ENCODE results near the gene ARVCF. TPM values are rescaled to one million over a fixed set of nuclear protein-coding genes. Genes with fewer than 3 reads are reported as not detected.

Gene ARVCF
- total RNA-seq, 1 donor from 2014 or later, result 4.1 TPM

- intact Hi-C loops (cut with micrococcal nuclease), result no loop called here
- DNase-seq, result no peak
- H3K4me3 Mint-ChIP-seq, result no peak overlapping the region
- no peak overlapping the region for H3K27ac Mint-ChIP-seq
- peaks cover 7% of the 10 kb centered on the region for H3K4me1 Mint-ChIP-seq
- H3K9me3 Mint-ChIP-seq, result no peaks in the 10 kb centered on the region
- peaks cover 7% of the 10 kb centered on the region for H3K36me3 Mint-ChIP-seq (ENCODE audit: low read depth)
- no peaks in the 10 kb centered on the region for H3K27me3 Mint-ChIP-seq
Observed at GRCh38 chr22:20031732-20032406, 15.2 kb upstream of the ARVCF start.

GRCh38 chr22:20029550-20030225 is 13.1 kb upstream of the ARVCF start:
- H3K9me3 Mint-ChIP-seq, result no peaks in the 10 kb centered on the region
- H3K27me3 Mint-ChIP-seq, result no peaks in the 10 kb centered on the region
- no peak for DNase-seq
- no peak overlapping the region for H3K4me3 Mint-ChIP-seq
- intact Hi-C loops (cut with micrococcal nuclease), result no loop called here
- peaks cover 10% of the 10 kb centered on the region for H3K4me1 Mint-ChIP-seq
- H3K27ac Mint-ChIP-seq, result no peak overlapping the region
- H3K36me3 Mint-ChIP-seq (ENCODE audit: low read depth), result peaks cover 5% of the 10 kb centered on the region

- no peak for DNase-seq
- Mint-ChIP-seq H3K27ac (no peak overlapping the region), H3K9me3 (no peaks in the 10 kb centered on the region), H3K4me3 (no peak overlapping the region), H3K27me3 (no peaks in the 10 kb centered on the region), H3K4me1 (peaks cover 10% of the 10 kb centered on the region), H3K36me3 (ENCODE audit: low read depth) (peaks cover 3% of the 10 kb centered on the region)
- intact Hi-C loops (cut with micrococcal nuclease), result loop anchor here (1.0 kb wide), 1 partner anchor 59 kb away; no protein-coding TSS in a partner anchor
Observed at GRCh38 chr22:20028855-20029549, 12.4 kb upstream of the ARVCF start.

- Mint-ChIP-seq H3K36me3 (ENCODE audit: low read depth) (peaks cover 6% of the 10 kb centered on the region), H3K9me3 (no peaks in the 10 kb centered on the region), H3K4me3 (no peak overlapping the region), H3K4me1 (peaks cover 13% of the 10 kb centered on the region), H3K27ac (no peak overlapping the region), H3K27me3 (no peaks in the 10 kb centered on the region)
- DNase-seq, result no peak
- intact Hi-C loops (cut with micrococcal nuclease), result loop anchor here (1.0 kb wide), 1 partner anchor 58 kb away; no protein-coding TSS in a partner anchor
Observed at GRCh38 chr22:20027966-20028854, 11.6 kb upstream of the ARVCF start.

- Mint-ChIP-seq H3K4me3 (no peak overlapping the region), H3K27me3 (no peaks in the 10 kb centered on the region), H3K36me3 (ENCODE audit: low read depth) (peaks cover 7% of the 10 kb centered on the region), H3K27ac (no peak overlapping the region), H3K9me3 (no peaks in the 10 kb centered on the region), H3K4me1 (peaks cover 19% of the 10 kb centered on the region)
- intact Hi-C loops (cut with micrococcal nuclease), result no loop called here
- DNase-seq, result no peak
Observed at GRCh38 chr22:20026996-20027601, 10.5 kb upstream of the ARVCF start.

- Mint-ChIP-seq H3K36me3 (ENCODE audit: low read depth) (peaks cover 7% of the 10 kb centered on the region), H3K27me3 (no peaks in the 10 kb centered on the region), H3K27ac (no peak overlapping the region), H3K9me3 (no peaks in the 10 kb centered on the region), H3K4me1 (peaks cover 19% of the 10 kb centered on the region), H3K4me3 (no peak overlapping the region)
- intact Hi-C loops (cut with micrococcal nuclease), result no loop called here
- no peak for DNase-seq
Observed at GRCh38 chr22:20026204-20026908, 9.7 kb upstream of the ARVCF start.

- DNase-seq, result no peak
- no peak overlapping the region for H3K4me3 Mint-ChIP-seq
- H3K27me3 Mint-ChIP-seq, result no peaks in the 10 kb centered on the region
- H3K27ac Mint-ChIP-seq, result no peak overlapping the region
- no peaks in the 10 kb centered on the region for H3K9me3 Mint-ChIP-seq
- intact Hi-C loops (cut with micrococcal nuclease), result no loop called here
- peaks cover 19% of the 10 kb centered on the region for H3K4me1 Mint-ChIP-seq
- peaks cover 7% of the 10 kb centered on the region for H3K36me3 Mint-ChIP-seq (ENCODE audit: low read depth)
Observed at GRCh38 chr22:20025401-20026203, 9.0 kb upstream of the ARVCF start.

- Mint-ChIP-seq H3K9me3 (no peaks in the 10 kb centered on the region), H3K4me1 (peaks cover 25% of the 10 kb centered on the region), H3K4me3 (no peak overlapping the region), H3K27me3 (no peaks in the 10 kb centered on the region), H3K36me3 (ENCODE audit: low read depth) (peaks cover 9% of the 10 kb centered on the region), H3K27ac (no peak overlapping the region)
- intact Hi-C loops (cut with micrococcal nuclease), result loop anchor here (5.0 kb wide), 2 partner anchors 92 to 107 kb away; partner anchors contain the start of genes RANBP1, TRMT2A and ZDHHC8
- no peak for DNase-seq
Observed at GRCh38 chr22:20024650-20025397, 8.2 kb upstream of the ARVCF start.

GRCh38 chr22:20024225-20024624 is 7.6 kb upstream of the ARVCF start:
- Mint-ChIP-seq H3K36me3 (ENCODE audit: low read depth) (peaks cover 9% of the 10 kb centered on the region), H3K4me3 (no peak overlapping the region), H3K27me3 (peaks cover under 1% of the 10 kb centered on the region), H3K9me3 (no peaks in the 10 kb centered on the region), H3K4me1 (peaks cover 25% of the 10 kb centered on the region), H3K27ac (no peak overlapping the region)
- intact Hi-C loops (cut with micrococcal nuclease), result loop anchor here (5.0 kb wide), 2 partner anchors 93 to 108 kb away; partner anchors contain the start of genes RANBP1, TRMT2A and ZDHHC8
- DNase-seq, result no peak

- peaks cover 9% of the 10 kb centered on the region for H3K36me3 Mint-ChIP-seq (ENCODE audit: low read depth)
- peak overlapping the region; percentile 7 for H3K27ac Mint-ChIP-seq
- peaks cover 4% of the 10 kb centered on the region for H3K27me3 Mint-ChIP-seq
- H3K4me1 Mint-ChIP-seq, result peaks cover 26% of the 10 kb centered on the region
- peak overlapping the region; percentile 18 for H3K4me3 Mint-ChIP-seq
- DNase-seq, result no peak
- intact Hi-C loops (cut with micrococcal nuclease), result loop anchor here (5.0 kb wide), 2 partner anchors 94 to 109 kb away; partner anchors contain the start of genes RANBP1, TRMT2A and ZDHHC8
- no peaks in the 10 kb centered on the region for H3K9me3 Mint-ChIP-seq
Observed at GRCh38 chr22:20022978-20023613, 6.5 kb upstream of the ARVCF start.

Measured in activated CD4-positive, alpha-beta T cell treated with anti-CD3 and anti-CD28 coated beads, Interleukin-2, amount 10 ng/mL, durations not matched to agents 24 days and 14 days (primary cell).